Mesothelial cell of epicardium (in vitro differentiated cells): ENCODE measurements around the gene CHRNG. TPM values are rescaled to one million over a fixed set of nuclear protein-coding genes. Genes with fewer than 3 reads are reported as not detected.
A peak's percentile ranks its signal among the peaks of the same experiment; 100 is the strongest.

ENCODE experiments used
- DNase-seq, 2 experiments: peaks; one replicate each; pipeline ENCODE4 v3.0.0; 2021; ENCODE audit warnings: low spot score in 2 of 2; ENCODE audit not compliant: unreplicated experiment in 2 of 2
- H3K27ac Mint-ChIP-seq: 2 replicates; pipeline ENCODE4 v1.8.0; 2021; ENCODE audit warnings: mixed read lengths
- H3K27me3 Mint-ChIP-seq: 2 replicates; pipeline ENCODE4 v1.8.0; 2021; ENCODE audit warnings: low read depth, mixed read lengths
- H3K36me3 Mint-ChIP-seq: 2 replicates; pipeline ENCODE4 v1.8.0; 2021; ENCODE audit warnings: mixed read lengths
- H3K4me1 Mint-ChIP-seq: 2 replicates; pipeline ENCODE4 v1.8.0; 2021; ENCODE audit warnings: mixed read lengths
- H3K4me3 Mint-ChIP-seq: 2 replicates; pipeline ENCODE4 v1.8.0; 2021; ENCODE audit warnings: mild to moderate bottlenecking, moderate library complexity, mixed read lengths
- H3K9me3 Mint-ChIP-seq: 2 replicates; pipeline ENCODE4 v1.8.0; 2021; ENCODE audit warnings: mixed read lengths
- CTCF ChIP-seq: fragments of 200-600 bp; sonication (generic); IDR thresholded peaks from one replicate; pipeline ENCODE4 v1.5.0; 2021; ENCODE audit warnings: antibody characterized with exemption; ENCODE audit not compliant: unreplicated experiment
- total RNA-seq: library from RNA; stranded (reverse); gene quantifications from 3 replicates; pipeline ENCODE4 v1.2.1, GENCODE V29; 2021

The CHRNG gene
- total RNA-seq, 1 donor from 2014 or later = not detected

GRCh38 chr2:232551250-232551638, 11.8 kb downstream of the CHRNG start:
- no peak for TF ChIP-seq CTCF
- peak overlapping the region; percentile 91 for H3K27ac Mint-ChIP-seq
- peaks cover 23% of the 10 kb centered on the region for H3K9me3 Mint-ChIP-seq
- H3K4me3 Mint-ChIP-seq = peak overlapping the region; percentile 96
- DNase-seq = no peak
- H3K36me3 Mint-ChIP-seq = peaks cover 31% of the 10 kb centered on the region
- H3K27me3 Mint-ChIP-seq = no peaks in the 10 kb centered on the region
- H3K4me1 Mint-ChIP-seq = peaks cover 20% of the 10 kb centered on the region

DNA sequence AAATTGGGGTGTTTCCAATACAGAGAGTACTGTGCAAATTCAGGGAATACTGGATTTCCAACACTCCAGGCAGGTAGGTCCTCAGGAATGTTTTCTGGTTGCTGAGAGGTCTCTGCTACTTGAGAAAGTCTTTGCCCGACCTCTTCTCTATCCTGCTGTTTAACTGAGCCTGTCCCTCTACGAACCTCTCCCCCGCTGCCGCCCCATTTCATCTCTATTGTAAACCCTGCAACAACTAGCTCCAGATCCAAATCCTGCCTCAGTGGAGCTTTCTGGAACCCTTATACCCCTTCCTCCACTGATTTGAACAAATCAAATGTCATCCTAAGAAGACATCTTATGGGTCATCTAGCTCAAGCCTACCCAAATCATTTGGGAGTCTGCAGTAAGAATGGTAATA, 12.3 kb downstream of the CHRNG start:
- H3K4me3 Mint-ChIP-seq = peak overlapping the region; percentile 96
- TF ChIP-seq CTCF = no peak
- DNase-seq = no peak
- no peaks in the 10 kb centered on the region for H3K27me3 Mint-ChIP-seq
- peak overlapping the region; percentile 91 for H3K27ac Mint-ChIP-seq
- H3K9me3 Mint-ChIP-seq = peaks cover 20% of the 10 kb centered on the region
- peaks cover 29% of the 10 kb centered on the region for H3K36me3 Mint-ChIP-seq
- peaks cover 20% of the 10 kb centered on the region for H3K4me1 Mint-ChIP-seq

- peaks cover 28% of the 10 kb centered on the region for H3K36me3 Mint-ChIP-seq
- no peak for DNase-seq
- no peaks in the 10 kb centered on the region for H3K9me3 Mint-ChIP-seq
Measured at GRCh38 chr2:232556426-232556825, 16.9 kb downstream of the CHRNG start.

DNA sequence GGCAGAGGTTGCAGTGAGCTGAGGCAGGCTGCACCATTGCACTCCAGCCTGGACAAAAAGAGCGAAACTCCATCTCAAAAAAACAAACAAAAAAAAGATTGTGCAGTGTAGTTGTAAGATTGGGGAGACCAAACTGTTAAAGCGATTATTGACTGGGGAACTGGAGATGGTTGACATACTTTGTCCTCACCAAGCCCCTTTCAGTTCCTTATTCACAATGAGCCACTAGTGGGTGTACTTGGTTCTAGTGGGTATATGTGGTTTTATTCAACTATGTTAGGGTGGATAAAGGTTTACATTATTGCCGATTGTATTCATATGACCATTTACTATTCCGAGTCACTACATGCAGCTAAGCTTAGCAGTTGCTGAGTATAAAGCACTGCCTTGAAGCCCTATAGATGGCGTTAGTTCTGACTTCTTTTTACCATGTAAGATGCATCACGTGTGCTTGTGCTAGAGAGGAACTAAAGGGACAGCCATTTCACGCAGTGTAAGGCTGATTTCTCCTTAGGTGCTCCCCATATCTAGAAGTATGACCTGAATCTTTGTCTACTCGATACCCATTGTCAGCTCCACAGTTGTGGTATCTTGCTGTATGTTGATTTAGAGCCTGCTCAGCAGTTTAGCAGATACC, 23.1 kb downstream of the CHRNG start:
- Mint-ChIP-seq H3K27ac (no peak overlapping the region), H3K4me1 (no peaks in the 10 kb centered on the region), H3K4me3 (no peak overlapping the region), H3K36me3 (peaks cover 59% of the 10 kb centered on the region), H3K9me3 (no peaks in the 10 kb centered on the region), H3K27me3 (no peaks in the 10 kb centered on the region)
- no peak for DNase-seq
- no peak for TF ChIP-seq CTCF

More at GRCh38 chr2:232556426-232556825, 16.9 kb downstream of the CHRNG start:
- peaks cover 9% of the 10 kb centered on the region for H3K4me1 Mint-ChIP-seq
- no peak overlapping the region for H3K27ac Mint-ChIP-seq
- no peak overlapping the region for H3K4me3 Mint-ChIP-seq
- H3K27me3 Mint-ChIP-seq = no peaks in the 10 kb centered on the region
- no peak for TF ChIP-seq CTCF

- no peak for DNase-seq
- peaks cover 59% of the 10 kb centered on the region for H3K36me3 Mint-ChIP-seq
Measured at GRCh38 chr2:232563580-232563979, 24.1 kb downstream of the CHRNG start.

More at GRCh38 chr2:232563580-232563979, 24.1 kb downstream of the CHRNG start:
- no peak overlapping the region for H3K4me3 Mint-ChIP-seq
- no peak overlapping the region for H3K27ac Mint-ChIP-seq
- no peaks in the 10 kb centered on the region for H3K9me3 Mint-ChIP-seq
- H3K27me3 Mint-ChIP-seq = no peaks in the 10 kb centered on the region
- TF ChIP-seq CTCF = no peak
- no peaks in the 10 kb centered on the region for H3K4me1 Mint-ChIP-seq
